Colonic mucosa (tissue), 4 donors: ENCODE results near the gene C5orf34. TPM values are rescaled to one million over a fixed set of nuclear protein-coding genes. Genes with fewer than 3 reads are reported as not detected.
"Not testable (repeated sequence)": the region's sequence is repeated elsewhere in the genome, so short reads cannot be mapped to it uniquely, and the experiment has no call there.

Experiments
- DNase-seq: peaks from one replicate; pipeline ENCODE4 v3.0.0-alpha.2; 2020
- H3K27ac ChIP-seq: fragments of 200-600 bp; one replicate; pipeline ENCODE4 v1.8.0; 2021
- H3K27me3 ChIP-seq: fragments of 200-600 bp; one replicate; pipeline ENCODE4 v1.8.0; 2021
- H3K36me3 ChIP-seq: fragments of 200-600 bp; one replicate; pipeline ENCODE4 v1.8.0; 2021
- H3K4me1 ChIP-seq: fragments of 200-600 bp; one replicate; pipeline ENCODE4 v1.8.0; 2021; ENCODE audit warnings: mild to moderate bottlenecking
- H3K4me3 ChIP-seq: fragments of 200-600 bp; one replicate; pipeline ENCODE4 v1.8.0; 2021
- H3K9ac ChIP-seq, 2 donors: one replicate each; pipeline ENCODE4 v1.7.0; 2013; ENCODE audit warnings: control low read depth in 2 of 2, low read depth in 2 of 2, low read length in 2 of 2
- H3K9me3 ChIP-seq: fragments of 200-600 bp; one replicate; pipeline ENCODE4 v1.8.0; 2021
- intact Hi-C: fragments of 100-400 bp; cut with DNase I; formaldehyde crosslinking; loops from one replicate; pipeline ENCODE4 v1.14.1; 2022
- total RNA-seq, 2 donors: library from RNA; stranded (reverse); fragmentation: NEBNext Ultra II Directional in 1 of 2; extraction: Animal tissue kit (Norgen Biotek cat#: 25700) in 1 of 2; gene quantifications; one replicate each; pipeline ENCODE4 v1.2.1, GENCODE V29; 2021
- TF ChIP-seq, protein P1 (sequence below): fragments of 200-600 bp; IDR thresholded peaks from one replicate; pipeline ENCODE4 v1.8.0; 2022; ENCODE audit warnings: antibody characterized with exemption, mild to moderate bottlenecking
- donor health status: healthy.
- donor health status: DM: no; HTN: no; CAD: no.
- donor health status: DM: no; HTN: no; CAD: no.

C5orf34 gene
- total RNA-seq, 2 donors from 2014 or later, result 1.9 to 5.0 TPM

DNA sequence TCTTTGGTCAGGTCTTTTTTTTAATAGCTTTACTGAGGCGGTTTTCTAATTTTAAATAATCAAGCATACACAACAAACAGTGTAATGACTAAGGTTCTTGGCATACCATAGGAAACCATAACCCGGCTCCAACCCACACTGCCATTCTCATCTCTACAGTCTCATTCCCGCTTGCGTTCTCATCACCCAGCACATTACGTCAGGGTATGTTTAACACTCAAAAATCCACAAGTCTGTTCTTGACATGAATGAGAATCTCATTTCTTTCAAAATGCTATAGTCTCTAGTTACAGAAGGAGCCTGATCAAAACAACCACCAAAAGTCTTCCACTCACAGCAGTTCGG is 505 bp downstream of the C5orf34 start:
- peak overlapping the region; percentile 57 for H3K4me3 ChIP-seq
- H3K36me3 ChIP-seq, result no peaks in the 10 kb centered on the region
- no peak for DNase-seq
- intact Hi-C loops, result no loop called here
- H3K9me3 ChIP-seq, result no peaks in the 10 kb centered on the region
- TF ChIP-seq, protein P1, sequence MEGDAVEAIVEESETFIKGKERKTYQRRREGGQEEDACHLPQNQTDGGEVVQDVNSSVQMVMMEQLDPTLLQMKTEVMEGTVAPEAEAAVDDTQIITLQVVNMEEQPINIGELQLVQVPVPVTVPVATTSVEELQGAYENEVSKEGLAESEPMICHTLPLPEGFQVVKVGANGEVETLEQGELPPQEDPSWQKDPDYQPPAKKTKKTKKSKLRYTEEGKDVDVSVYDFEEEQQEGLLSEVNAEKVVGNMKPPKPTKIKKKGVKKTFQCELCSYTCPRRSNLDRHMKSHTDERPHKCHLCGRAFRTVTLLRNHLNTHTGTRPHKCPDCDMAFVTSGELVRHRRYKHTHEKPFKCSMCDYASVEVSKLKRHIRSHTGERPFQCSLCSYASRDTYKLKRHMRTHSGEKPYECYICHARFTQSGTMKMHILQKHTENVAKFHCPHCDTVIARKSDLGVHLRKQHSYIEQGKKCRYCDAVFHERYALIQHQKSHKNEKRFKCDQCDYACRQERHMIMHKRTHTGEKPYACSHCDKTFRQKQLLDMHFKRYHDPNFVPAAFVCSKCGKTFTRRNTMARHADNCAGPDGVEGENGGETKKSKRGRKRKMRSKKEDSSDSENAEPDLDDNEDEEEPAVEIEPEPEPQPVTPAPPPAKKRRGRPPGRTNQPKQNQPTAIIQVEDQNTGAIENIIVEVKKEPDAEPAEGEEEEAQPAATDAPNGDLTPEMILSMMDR, result no peak
- H3K4me1 ChIP-seq, result peaks cover 7% of the 10 kb centered on the region
- no peaks in the 10 kb centered on the region for H3K27me3 ChIP-seq
- H3K9ac ChIP-seq, result peak overlapping the region; percentile 46 to 68
- peak overlapping the region; percentile 80 for H3K27ac ChIP-seq

DNA sequence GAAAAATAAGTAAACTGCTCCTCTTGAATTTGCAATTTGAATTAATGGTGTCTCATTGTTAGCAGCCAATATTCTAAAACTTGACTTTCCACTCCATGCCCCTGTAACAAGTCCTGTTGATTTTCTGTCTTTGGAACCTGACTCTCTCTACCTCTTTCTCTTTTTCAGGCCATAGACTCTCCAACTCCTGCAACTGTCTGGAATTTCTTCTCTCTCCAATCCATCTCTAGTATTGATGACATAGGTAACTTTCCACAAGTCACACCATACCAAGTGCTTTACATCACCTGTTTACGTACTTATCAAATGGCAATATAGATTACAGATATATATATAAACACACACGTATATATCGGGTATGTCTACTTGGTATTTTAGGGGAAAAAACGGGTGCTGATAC is 923 bp downstream of the C5orf34 start:
- intact Hi-C loops, result no loop called here
- Histone ChIP-seq H3K27ac (peak overlapping the region; percentile 80), H3K4me3 (peak overlapping the region; percentile 57), H3K4me1 (peaks cover 7% of the 10 kb centered on the region), H3K27me3 (no peaks in the 10 kb centered on the region), H3K36me3 (no peaks in the 10 kb centered on the region), H3K9me3 (no peaks in the 10 kb centered on the region), H3K9ac (no peak overlapping the region)
- no peak for DNase-seq
- TF ChIP-seq, protein P1, result no peak

DNA sequence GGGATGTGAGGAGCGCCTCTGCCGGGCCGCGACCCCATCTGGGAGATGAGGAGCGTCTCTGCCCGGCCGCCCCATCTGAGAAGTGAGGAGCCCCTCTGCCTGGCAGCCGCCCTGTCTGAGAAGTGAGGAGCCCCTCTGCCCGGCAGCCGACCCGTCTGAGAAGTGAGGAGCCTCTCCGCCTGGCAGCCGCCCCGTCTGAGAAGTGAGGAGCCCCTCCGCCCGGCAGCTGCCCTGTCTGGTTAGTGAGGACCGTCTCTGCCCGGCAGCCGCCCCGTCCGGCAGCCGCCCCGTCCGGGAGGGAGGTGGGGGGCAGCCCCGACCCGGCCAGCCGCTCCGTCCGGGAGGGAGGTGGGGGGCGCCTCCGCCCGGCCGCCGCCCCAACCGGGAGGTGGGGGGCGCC is 3.9 kb downstream of the C5orf34 start:
- intact Hi-C loops, H3K9me3 ChIP-seq, H3K4me1 ChIP-seq, DNase-seq, H3K27me3 ChIP-seq, H3K4me3 ChIP-seq, H3K27ac ChIP-seq, H3K9ac ChIP-seq, H3K36me3 ChIP-seq: not testable (repeated sequence)

DNA sequence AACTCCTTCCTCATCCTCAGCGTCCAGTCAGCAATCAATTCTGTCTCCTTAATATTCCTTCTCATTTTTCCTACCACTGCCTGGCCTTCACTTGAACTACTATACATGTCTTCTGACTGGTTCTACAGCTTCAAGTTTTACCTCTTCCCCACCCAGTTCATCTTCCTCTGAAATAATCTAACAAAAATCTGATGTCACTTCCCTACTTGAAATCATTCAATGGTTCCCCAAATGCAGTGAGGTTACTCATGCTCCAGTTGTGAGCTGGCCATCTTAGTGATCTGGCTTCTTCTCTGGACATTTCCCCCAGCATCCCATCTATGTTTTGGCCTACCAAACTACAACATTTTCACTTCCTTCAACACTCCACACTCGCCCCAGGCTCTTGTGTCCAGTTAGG is 16.4 kb downstream of the C5orf34 start:
- no peaks in the 10 kb centered on the region for H3K9me3 ChIP-seq
- TF ChIP-seq, protein P1, result no peak
- intact Hi-C loops, result no loop called here
- no peak overlapping the region for H3K9ac ChIP-seq
- H3K4me1 ChIP-seq, result no peaks in the 10 kb centered on the region
- H3K4me3 ChIP-seq, result no peak overlapping the region
- H3K36me3 ChIP-seq, result no peaks in the 10 kb centered on the region
- no peak overlapping the region for H3K27ac ChIP-seq
- no peak for DNase-seq
- H3K27me3 ChIP-seq, result no peaks in the 10 kb centered on the region

DNA sequence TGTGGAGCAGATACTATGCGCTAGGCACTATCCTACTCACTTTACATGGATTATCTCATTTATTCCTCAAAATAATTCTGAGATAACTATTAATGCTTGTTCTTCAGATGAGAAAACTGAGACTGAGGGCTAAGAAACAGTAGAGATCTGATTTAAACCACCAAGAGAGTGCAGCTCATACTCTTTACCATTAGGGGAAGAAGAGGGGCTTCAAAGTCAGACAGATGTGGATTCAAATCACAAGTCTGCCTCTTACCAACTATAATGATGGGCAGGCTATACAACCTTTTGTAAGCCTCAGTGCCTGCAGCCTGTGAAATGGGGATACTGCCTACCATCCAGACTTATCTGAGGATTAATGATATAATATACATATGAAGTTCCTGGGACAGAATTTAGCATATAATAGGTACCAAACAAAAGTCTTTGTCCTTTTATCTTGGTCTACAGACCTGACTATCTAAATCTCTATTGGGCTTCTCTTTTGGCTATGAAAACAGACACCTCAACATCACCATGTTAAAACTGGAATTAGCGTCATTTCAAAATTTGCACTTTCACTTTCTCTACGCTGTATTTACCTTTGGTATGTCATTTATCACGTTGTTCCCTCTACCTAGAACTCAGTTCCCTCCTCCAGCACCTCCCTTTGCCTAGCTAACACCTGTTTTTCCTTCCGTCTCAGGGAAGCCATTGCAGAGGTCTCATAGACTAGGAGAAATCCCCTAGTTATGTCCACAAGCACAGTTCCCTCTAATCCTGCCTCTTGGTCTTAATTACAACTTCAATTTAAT is 17.4 kb downstream of the C5orf34 start:
- Histone ChIP-seq H3K36me3 (no peaks in the 10 kb centered on the region), H3K27ac (peak overlapping the region; percentile 53), H3K9ac (no peak overlapping the region), H3K4me3 (no peak overlapping the region), H3K9me3 (no peaks in the 10 kb centered on the region), H3K27me3 (no peaks in the 10 kb centered on the region), H3K4me1 (no peaks in the 10 kb centered on the region)
- TF ChIP-seq, protein P1, result no peak
- intact Hi-C loops, result no loop called here
- DNase-seq, result peak; percentile 36

DNA sequence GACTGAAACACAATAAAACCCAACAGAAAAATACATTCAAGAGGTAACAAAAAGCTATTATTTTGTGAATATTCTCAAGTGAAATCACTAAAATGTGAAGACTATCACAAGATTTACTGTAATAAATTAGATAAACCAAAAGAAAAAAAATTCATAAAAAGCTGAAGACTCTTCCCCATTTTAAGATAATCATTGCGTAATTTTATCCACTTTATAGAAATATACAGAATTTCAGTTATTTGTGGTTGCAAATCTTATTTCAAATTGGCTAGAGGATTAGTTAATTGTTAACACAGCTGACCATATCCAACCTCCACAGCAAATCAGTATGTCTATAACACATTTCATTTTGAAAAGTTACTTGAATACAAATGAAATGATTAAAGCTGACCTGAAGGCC is 23.6 kb downstream of the C5orf34 start:
- no peak overlapping the region for H3K9ac ChIP-seq
- no peak overlapping the region for H3K4me3 ChIP-seq
- H3K36me3 ChIP-seq, result no peaks in the 10 kb centered on the region
- TF ChIP-seq, protein P1, result no peak
- intact Hi-C loops, result no loop called here
- no peak for DNase-seq
- no peaks in the 10 kb centered on the region for H3K9me3 ChIP-seq
- H3K4me1 ChIP-seq, result no peaks in the 10 kb centered on the region
- no peak overlapping the region for H3K27ac ChIP-seq
- no peaks in the 10 kb centered on the region for H3K27me3 ChIP-seq
